ENCODE measurements around the gene TIRAP. TPM values are rescaled to one million over a fixed set of nuclear protein-coding genes. Genes with fewer than 3 reads are reported as not detected.

Gene TIRAP
- total and polyA plus RNA-seq, 2 of the 8 experiments (the other 6 are each of a cell fraction or from before 2014, with no cell fraction given), result 5.3 TPM

- no peak for TF ChIP-seq NRF1 (IDR thresholded peaks at IDR 0.05; ENCODE audit: low read depth, low read length)
- no peak for TF ChIP-seq TEAD4 (IDR thresholded peaks at IDR 0.05; ENCODE audit: low read depth, low read length)
Measured at GRCh38 chr11:126311401-126312291, 28.8 kb downstream of the TIRAP start (continued).

All from H1 (cell line).